ENCODE results near the gene IFI27L1.

Gene IFI27L1

GRCh38 chr14:94074534-94074933 is 6.6 kb upstream of the IFI27L1 start:
- DNase-seq (ENCODE audit: insufficient read length, low spot score): no peak
- no peak for TF ChIP-seq TAF1 (IDR thresholded peaks at IDR 0.05; ENCODE audit: low read depth, low read length)
- no peak for TF ChIP-seq POLR2AphosphoS5 (IDR thresholded peaks at IDR 0.05; ENCODE audit: low read depth, low read length)
- no peak for TF ChIP-seq PAX5 (IDR thresholded peaks at IDR 0.05; ENCODE audit: insufficient read depth, low read length, severe bottlenecking)
- no peak for TF ChIP-seq POU2F2 (IDR thresholded peaks at IDR 0.05; ENCODE audit: low read depth, low read length)
- TF ChIP-seq SPI1 (IDR thresholded peaks at IDR 0.05; ENCODE audit: low read depth, low read length): no peak
- no peak for TF ChIP-seq POLR2A (IDR thresholded peaks at IDR 0.05; ENCODE audit: low read depth, low read length)
- no peak for FAIRE-seq

- no peak for FAIRE-seq
- no peak for DNase-seq (ENCODE audit: insufficient read length, low spot score)
- TF ChIP-seq POLR2AphosphoS5 (IDR thresholded peaks at IDR 0.05; ENCODE audit: low read depth, low read length) (no peak), POLR2A (IDR thresholded peaks at IDR 0.05; ENCODE audit: low read depth, low read length) (no peak), PAX5 (IDR thresholded peaks at IDR 0.05; ENCODE audit: insufficient read depth, low read length, severe bottlenecking) (no peak), SPI1 (IDR thresholded peaks at IDR 0.05; ENCODE audit: low read depth, low read length) (no peak), POU2F2 (IDR thresholded peaks at IDR 0.05; ENCODE audit: low read depth, low read length) (no peak), TAF1 (IDR thresholded peaks at IDR 0.05; ENCODE audit: low read depth, low read length) (no peak)
Measured at GRCh38 chr14:94075008-94075407, 6.1 kb upstream of the IFI27L1 start.

- no peak for TF ChIP-seq POU2F2 (IDR thresholded peaks at IDR 0.05; ENCODE audit: low read depth, low read length)
- no peak for TF ChIP-seq POLR2A (IDR thresholded peaks at IDR 0.05; ENCODE audit: low read depth, low read length)
- no peak for TF ChIP-seq PAX5 (IDR thresholded peaks at IDR 0.05; ENCODE audit: insufficient read depth, low read length, severe bottlenecking)
- TF ChIP-seq POLR2AphosphoS5 (IDR thresholded peaks at IDR 0.05; ENCODE audit: low read depth, low read length): no peak
- TF ChIP-seq TAF1 (IDR thresholded peaks at IDR 0.05; ENCODE audit: low read depth, low read length): no peak
- TF ChIP-seq SPI1 (IDR thresholded peaks at IDR 0.05; ENCODE audit: low read depth, low read length): no peak
- no peak for DNase-seq (ENCODE audit: insufficient read length, low spot score)
- no peak for FAIRE-seq
Measured at GRCh38 chr14:94077111-94077821, 3.8 kb upstream of the IFI27L1 start.

- DNase-seq (ENCODE audit: insufficient read length, low spot score) (no peak), FAIRE-seq (no peak)
- no peak for TF ChIP-seq PAX5 (IDR thresholded peaks at IDR 0.05; ENCODE audit: insufficient read depth, low read length, severe bottlenecking)
- TF ChIP-seq SPI1 (IDR thresholded peaks at IDR 0.05; ENCODE audit: low read depth, low read length): no peak
- TF ChIP-seq TAF1 (IDR thresholded peaks at IDR 0.05; ENCODE audit: low read depth, low read length): no peak
- TF ChIP-seq POLR2AphosphoS5 (IDR thresholded peaks at IDR 0.05; ENCODE audit: low read depth, low read length): no peak
- no peak for TF ChIP-seq POU2F2 (IDR thresholded peaks at IDR 0.05; ENCODE audit: low read depth, low read length)
- no peak for TF ChIP-seq POLR2A (IDR thresholded peaks at IDR 0.05; ENCODE audit: low read depth, low read length)
Measured at GRCh38 chr14:94077823-94078222, 3.3 kb upstream of the IFI27L1 start.

GRCh38 chr14:94079891-94080620 is 1.1 kb upstream of the IFI27L1 start:
- TF ChIP-seq TAF1 (IDR thresholded peaks at IDR 0.05; ENCODE audit: low read depth, low read length) (no peak), PAX5 (IDR thresholded peaks at IDR 0.05; ENCODE audit: insufficient read depth, low read length, severe bottlenecking) (no peak), POLR2AphosphoS5 (IDR thresholded peaks at IDR 0.05; ENCODE audit: low read depth, low read length) (no peak), SPI1 (IDR thresholded peaks at IDR 0.05; ENCODE audit: low read depth, low read length) (no peak), POLR2A (IDR thresholded peaks at IDR 0.05; ENCODE audit: low read depth, low read length) (no peak), POU2F2 (IDR thresholded peaks at IDR 0.05; ENCODE audit: low read depth, low read length) (no peak)
- no peak for DNase-seq (ENCODE audit: insufficient read length, low spot score)
- no peak for FAIRE-seq

GRCh38 chr14:94081386-94081820 is 293 bp downstream of the IFI27L1 start:
- TF ChIP-seq SPI1 (IDR thresholded peaks at IDR 0.05; ENCODE audit: low read depth, low read length): no peak
- no peak for TF ChIP-seq PAX5 (IDR thresholded peaks at IDR 0.05; ENCODE audit: insufficient read depth, low read length, severe bottlenecking)
- no peak for TF ChIP-seq POLR2AphosphoS5 (IDR thresholded peaks at IDR 0.05; ENCODE audit: low read depth, low read length)
- TF ChIP-seq TAF1 (IDR thresholded peaks at IDR 0.05; ENCODE audit: low read depth, low read length): no peak
- TF ChIP-seq POLR2A (IDR thresholded peaks at IDR 0.05; ENCODE audit: low read depth, low read length): no peak
- no peak for TF ChIP-seq POU2F2 (IDR thresholded peaks at IDR 0.05; ENCODE audit: low read depth, low read length)
- DNase-seq (ENCODE audit: insufficient read length, low spot score): no peak
- no peak for FAIRE-seq

- DNase-seq (ENCODE audit: insufficient read length, low spot score): no peak
- TF ChIP-seq POLR2A (IDR thresholded peaks at IDR 0.05; ENCODE audit: low read depth, low read length): no peak
- no peak for TF ChIP-seq PAX5 (IDR thresholded peaks at IDR 0.05; ENCODE audit: insufficient read depth, low read length, severe bottlenecking)
- TF ChIP-seq TAF1 (IDR thresholded peaks at IDR 0.05; ENCODE audit: low read depth, low read length): no peak
- no peak for TF ChIP-seq POU2F2 (IDR thresholded peaks at IDR 0.05; ENCODE audit: low read depth, low read length)
- TF ChIP-seq POLR2AphosphoS5 (IDR thresholded peaks at IDR 0.05; ENCODE audit: low read depth, low read length): no peak
- TF ChIP-seq SPI1 (IDR thresholded peaks at IDR 0.05; ENCODE audit: low read depth, low read length): no peak
Measured at GRCh38 chr14:94087891-94088290, 6.8 kb downstream of the IFI27L1 start.

GRCh38 chr14:94088516-94088915 is 7.4 kb downstream of the IFI27L1 start:
- no peak for TF ChIP-seq POLR2A (IDR thresholded peaks at IDR 0.05; ENCODE audit: low read depth, low read length)
- TF ChIP-seq POLR2AphosphoS5 (IDR thresholded peaks at IDR 0.05; ENCODE audit: low read depth, low read length): no peak
- TF ChIP-seq PAX5 (IDR thresholded peaks at IDR 0.05; ENCODE audit: insufficient read depth, low read length, severe bottlenecking): no peak
- TF ChIP-seq SPI1 (IDR thresholded peaks at IDR 0.05; ENCODE audit: low read depth, low read length): no peak
- no peak for TF ChIP-seq TAF1 (IDR thresholded peaks at IDR 0.05; ENCODE audit: low read depth, low read length)
- TF ChIP-seq POU2F2 (IDR thresholded peaks at IDR 0.05; ENCODE audit: low read depth, low read length): no peak
- no peak for DNase-seq (ENCODE audit: insufficient read length, low spot score)
- FAIRE-seq: no peak

More at GRCh38 chr14:94087891-94088290, 6.8 kb downstream of the IFI27L1 start:
- no peak for FAIRE-seq

GRCh38 chr14:94089479-94089878 is 8.4 kb downstream of the IFI27L1 start:
- no peak for DNase-seq (ENCODE audit: insufficient read length, low spot score)
- FAIRE-seq: no peak
- TF ChIP-seq SPI1 (IDR thresholded peaks at IDR 0.05; ENCODE audit: low read depth, low read length): no peak
- no peak for TF ChIP-seq POU2F2 (IDR thresholded peaks at IDR 0.05; ENCODE audit: low read depth, low read length)
- TF ChIP-seq POLR2A (IDR thresholded peaks at IDR 0.05; ENCODE audit: low read depth, low read length): no peak
- no peak for TF ChIP-seq POLR2AphosphoS5 (IDR thresholded peaks at IDR 0.05; ENCODE audit: low read depth, low read length)
- no peak for TF ChIP-seq PAX5 (IDR thresholded peaks at IDR 0.05; ENCODE audit: insufficient read depth, low read length, severe bottlenecking)
- no peak for TF ChIP-seq TAF1 (IDR thresholded peaks at IDR 0.05; ENCODE audit: low read depth, low read length)

Data from GM12891 (cell line).